Astrocyte of the cerebellum (primary cell): ENCODE data around the gene NKTR.

ENCODE experiments used
- DNase-seq: peaks from one replicate; pipeline ENCODE4 v3.0.0-alpha.2; 2011; ENCODE audit warnings: low read depth
- H3K4me3 ChIP-seq: 2 replicates; pipeline ENCODE4 v1.5.1; 2011; ENCODE audit warnings: mild to moderate bottlenecking, low read depth, low read length, moderate library complexity
- CTCF ChIP-seq: IDR thresholded peaks from 2 replicates; pipeline ENCODE4 v1.5.1; 2012; ENCODE audit warnings: low read length, low read depth, moderate library complexity, mild to moderate bottlenecking; ENCODE audit errors: missing control alignments
- in situ Hi-C: cut with HindIII; loops from 2 replicates; pipeline ENCODE4 v1.10.0; 2017; ENCODE audit warnings: low sequenced_read_pairs

NKTR gene

DNA sequence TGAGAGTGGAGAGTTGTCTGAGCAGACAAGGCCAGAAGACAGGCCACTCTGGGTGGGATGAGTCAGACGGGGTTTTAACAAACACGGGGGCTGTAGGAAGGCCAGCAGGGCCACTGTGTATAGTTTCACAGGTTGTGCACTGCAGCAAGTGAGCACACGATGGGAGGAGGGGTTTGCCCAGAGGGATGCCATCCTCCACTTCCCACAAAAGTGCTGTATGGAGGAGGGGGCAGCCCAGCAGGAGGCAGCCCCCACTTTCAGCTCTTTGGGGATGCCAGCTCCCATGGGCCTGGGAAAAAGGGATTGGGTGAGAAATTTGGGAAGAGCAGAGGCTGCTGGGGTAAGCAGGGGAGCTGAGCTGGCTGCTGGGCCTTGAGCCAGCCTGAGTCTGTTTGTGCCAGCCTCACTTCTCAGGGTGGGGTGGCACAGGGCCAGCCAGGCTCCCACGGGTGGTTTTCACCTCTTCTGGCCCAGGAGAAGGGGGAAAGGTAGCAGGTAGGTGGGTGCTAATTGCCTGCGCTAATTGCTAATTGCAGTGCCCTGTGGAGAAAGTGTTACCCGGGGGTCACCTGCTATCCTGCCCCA lies 59.7 kb downstream of the NKTR start:
- no peak overlapping the region for H3K4me3 ChIP-seq
- no peak for TF ChIP-seq CTCF
- in situ Hi-C loops = loop anchor here (5.0 kb wide), 1 partner anchor 97 kb away; no protein-coding TSS in a partner anchor
- DNase-seq = no peak

- no peak for TF ChIP-seq CTCF
- H3K4me3 ChIP-seq = no peak overlapping the region
- in situ Hi-C loops = loop anchor here (5.0 kb wide), 1 partner anchor 96 kb away; no protein-coding TSS in a partner anchor
- DNase-seq = no peak
These were observed 60.4 kb downstream of the NKTR start for GRCh38 chr3:42660898-42661297.

DNA sequence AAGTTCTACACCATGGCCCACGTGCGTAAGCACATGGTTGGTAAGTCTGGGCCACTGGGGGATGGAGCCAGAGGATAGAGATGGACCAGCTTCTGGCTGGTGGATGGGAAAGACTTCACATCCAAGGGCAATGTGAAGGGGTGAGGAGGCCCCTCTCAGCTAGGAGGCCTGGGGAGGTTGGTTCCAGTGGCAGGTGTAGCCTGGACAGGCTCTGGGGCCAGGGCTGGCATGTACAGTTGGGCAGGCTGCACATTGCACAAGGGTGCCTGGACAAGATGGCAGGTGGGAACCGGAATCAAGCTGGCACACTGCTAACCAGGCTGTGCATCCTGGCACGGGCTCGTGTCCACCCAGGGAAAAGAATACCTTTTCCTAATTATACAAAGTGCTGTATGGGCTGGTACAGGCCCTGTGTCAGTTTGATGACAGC lies 61.1 kb downstream of the NKTR start:
- in situ Hi-C loops = loop anchor here (5.0 kb wide), 1 partner anchor 96 kb away; no protein-coding TSS in a partner anchor
- DNase-seq = no peak
- no peak for TF ChIP-seq CTCF
- no peak overlapping the region for H3K4me3 ChIP-seq

- no peak for DNase-seq
- no peak overlapping the region for H3K4me3 ChIP-seq
- TF ChIP-seq CTCF = no peak
- in situ Hi-C loops = loop anchor here (5.0 kb wide), 1 partner anchor 95 kb away; no protein-coding TSS in a partner anchor
These were observed 61.7 kb downstream of the NKTR start for GRCh38 chr3:42662037-42662812.

DNA sequence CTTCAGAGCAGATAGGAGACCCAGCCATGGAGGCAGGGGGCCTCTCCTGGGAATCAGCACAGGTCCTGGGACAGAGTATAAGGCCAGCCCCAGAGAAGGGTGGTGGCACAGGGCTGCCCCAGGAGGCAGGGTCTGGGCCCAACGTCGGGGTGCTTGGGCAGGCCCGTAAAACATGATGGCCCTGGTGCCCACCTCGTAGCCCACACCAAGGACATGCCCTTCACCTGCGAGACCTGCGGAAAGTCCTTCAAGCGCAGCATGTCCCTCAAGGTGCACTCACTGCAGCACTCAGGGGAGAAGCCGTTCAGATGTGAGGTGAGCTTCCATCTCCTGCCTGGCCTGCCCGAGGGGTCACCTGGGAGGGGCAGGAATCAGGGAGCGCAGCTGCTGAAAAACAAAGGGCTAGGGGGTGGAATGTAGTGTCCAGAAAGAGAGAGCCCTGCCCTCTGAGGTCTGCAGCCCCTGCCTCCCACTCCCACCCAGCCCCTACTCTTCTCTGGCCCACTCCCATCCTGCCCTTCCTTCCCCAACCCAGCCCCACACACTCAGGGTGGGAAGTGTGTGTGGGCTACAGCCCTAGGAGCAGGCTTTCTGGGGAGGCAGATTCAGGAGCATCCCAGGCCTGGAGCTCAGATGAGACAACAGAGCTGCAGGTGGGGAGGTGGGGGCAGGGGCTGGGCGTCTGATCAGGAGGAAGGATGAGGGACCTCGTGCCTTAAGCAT lies 62.5 kb downstream of the NKTR start:
- TF ChIP-seq CTCF = no peak
- H3K4me3 ChIP-seq = no peak overlapping the region
- in situ Hi-C loops = loop anchor here (5.0 kb wide), 1 partner anchor 94 kb away; no protein-coding TSS in a partner anchor
- no peak for DNase-seq

GRCh38 chr3:42663581-42664437 lies 63.3 kb downstream of the NKTR start:
- in situ Hi-C loops = loop anchor here (5.0 kb wide), 1 partner anchor 93 kb away; no protein-coding TSS in a partner anchor
- no peak for TF ChIP-seq CTCF

More at GRCh38 chr3:42663581-42664437, 63.3 kb downstream of the NKTR start:
- H3K4me3 ChIP-seq = no peak overlapping the region
- DNase-seq = no peak
